Prostate gland (tissue), 2 donors: ENCODE measurements around the gene RPN2. TPM values are rescaled to one million over a fixed set of nuclear protein-coding genes. Genes with fewer than 3 reads are reported as not detected.

Source experiments
- DNase-seq: peaks from one replicate; pipeline ENCODE4 v3.0.0-alpha.2; 2019; ENCODE audit warnings: low spot score
- H3K27ac ChIP-seq, 2 donors: fragments of 200-600 bp; sonication (generic); 2 replicates each; pipeline ENCODE4 v1.5.1; 2017 to 2019
- H3K27me3 ChIP-seq: fragments of 200-600 bp; sonication (generic); replicated peaks from 2 replicates; pipeline ENCODE4 v1.5.1; 2019; ENCODE audit not compliant: insufficient read depth
- H3K36me3 ChIP-seq, 2 donors: fragments of 200-600 bp; sonication (generic); 1 replicate in 1 of 2; 2 replicates in 1 of 2; pipeline versions ENCODE4 v1.5.1 to v1.8.1; 2017 to 2019
- H3K4me1 ChIP-seq: fragments of 200-600 bp; sonication (generic); replicated peaks from 2 replicates; pipeline ENCODE4 v1.5.1; 2019
- H3K4me3 ChIP-seq, 2 donors: fragments of 200-600 bp; sonication (generic); 2 replicates each; pipeline ENCODE4 v1.5.1; 2017 to 2019
- H3K9me3 ChIP-seq: fragments of 200-600 bp; sonication (generic); 2 replicates; pipeline ENCODE4 v1.5.1; 2017
- POLR2A ChIP-seq: fragments of 450-650 bp; IDR thresholded peaks from one replicate; pipeline ENCODE4 v1.6.1; 2016; ENCODE audit warnings: antibody characterized with exemption, mild to moderate bottlenecking
- POLR2AphosphoS5 ChIP-seq: sonication (generic); formaldehyde crosslinking; IDR thresholded peaks from one replicate; pipeline ENCODE4 v1.6.1; 2017; ENCODE audit warnings: antibody characterized with exemption
- WGBS: methylation state at CpG from one replicate; pipeline ENCODE4 v1.1.5; 2018; 5-methylcytosine and 5-hydroxymethylcytosine counted together
- intact Hi-C: fragments of 100-400 bp; cut with DNase I; formaldehyde crosslinking; loops from one replicate; pipeline ENCODE4 v1.14.2; 2022
- total RNA-seq, 2 donors: library from RNA; depleted of rRNA; stranded (reverse); fragments of >200 nt; gene quantifications; one replicate each; pipeline ENCODE4 v1.1.0, GENCODE V29; 2016
- TF ChIP-seq, protein P1 (sequence below), 4 experiments: fragments of 200-600 bp in 2 of 4; fragments of 450-650 bp in 2 of 4; sonication (generic) in 2 of 4; IDR thresholded peaks; 1 replicate in 3 of 4; 2 replicates in 1 of 4; pipeline ENCODE4 v1.5.1; 2016 to 2019; ENCODE audit warnings: antibody characterized with exemption in 4 of 4, mild to moderate bottlenecking in 2 of 4, moderate library complexity in 2 of 4

The RPN2 gene
- total RNA-seq, 2 donors from 2014 or later, result 246 to 267 TPM

DNA sequence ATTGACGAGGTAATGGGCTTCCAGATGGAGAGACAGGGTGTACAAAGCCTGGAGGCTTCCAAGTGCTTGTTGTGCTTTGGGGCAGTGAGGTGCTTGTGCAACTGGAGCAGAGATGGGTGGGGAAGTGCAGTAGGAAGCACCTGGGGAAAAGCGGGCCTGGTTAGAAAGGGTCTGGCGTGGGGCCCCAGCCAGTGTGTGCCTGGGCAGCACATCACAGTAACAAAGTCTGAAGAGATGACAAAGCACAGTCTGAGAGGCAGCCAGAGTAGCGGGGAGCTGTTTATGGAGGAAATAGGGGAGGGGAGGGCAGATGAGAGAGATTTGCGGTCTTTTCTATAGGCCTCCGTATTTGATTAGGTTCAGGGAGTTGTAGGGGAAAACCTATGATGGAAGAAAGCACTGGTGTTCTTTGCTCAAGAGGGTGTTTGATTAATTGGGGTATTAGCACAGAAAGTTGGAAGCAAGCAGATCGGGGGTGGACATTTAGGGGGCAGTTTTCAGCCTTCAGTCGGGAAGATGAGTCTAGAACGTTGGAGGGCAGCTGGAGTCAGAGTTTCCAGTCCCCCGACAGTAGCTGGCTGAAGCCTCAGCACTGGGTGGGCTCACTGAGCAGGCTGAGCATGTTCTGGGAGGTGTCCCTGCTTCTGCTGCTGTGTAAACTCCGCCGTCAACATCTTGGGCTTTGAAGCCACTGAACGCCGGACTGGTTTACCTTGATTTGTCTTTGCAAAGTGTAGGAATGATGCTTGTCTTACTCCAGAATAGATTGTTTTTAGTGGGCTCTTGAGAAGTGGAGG lies 15.7 kb downstream of the RPN2 start:
- Histone ChIP-seq H3K4me3 (no peak overlapping the region), H3K27ac (no peak overlapping the region), H3K4me1 (peaks cover 4% of the 10 kb centered on the region), H3K36me3 (no peaks in the 10 kb centered on the region), H3K27me3 (no peaks in the 10 kb centered on the region), H3K9me3 (no peaks in the 10 kb centered on the region)
- intact Hi-C loops, result loop anchor here (5.0 to 10.0 kb wide), 3 partner anchors 77 to 337 kb away; no protein-coding TSS in a partner anchor
- DNase-seq, result no peak
- TF ChIP-seq, protein P1, sequence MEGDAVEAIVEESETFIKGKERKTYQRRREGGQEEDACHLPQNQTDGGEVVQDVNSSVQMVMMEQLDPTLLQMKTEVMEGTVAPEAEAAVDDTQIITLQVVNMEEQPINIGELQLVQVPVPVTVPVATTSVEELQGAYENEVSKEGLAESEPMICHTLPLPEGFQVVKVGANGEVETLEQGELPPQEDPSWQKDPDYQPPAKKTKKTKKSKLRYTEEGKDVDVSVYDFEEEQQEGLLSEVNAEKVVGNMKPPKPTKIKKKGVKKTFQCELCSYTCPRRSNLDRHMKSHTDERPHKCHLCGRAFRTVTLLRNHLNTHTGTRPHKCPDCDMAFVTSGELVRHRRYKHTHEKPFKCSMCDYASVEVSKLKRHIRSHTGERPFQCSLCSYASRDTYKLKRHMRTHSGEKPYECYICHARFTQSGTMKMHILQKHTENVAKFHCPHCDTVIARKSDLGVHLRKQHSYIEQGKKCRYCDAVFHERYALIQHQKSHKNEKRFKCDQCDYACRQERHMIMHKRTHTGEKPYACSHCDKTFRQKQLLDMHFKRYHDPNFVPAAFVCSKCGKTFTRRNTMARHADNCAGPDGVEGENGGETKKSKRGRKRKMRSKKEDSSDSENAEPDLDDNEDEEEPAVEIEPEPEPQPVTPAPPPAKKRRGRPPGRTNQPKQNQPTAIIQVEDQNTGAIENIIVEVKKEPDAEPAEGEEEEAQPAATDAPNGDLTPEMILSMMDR (IDR thresholded peaks at IDR 0.05), result no peak
- WGBS, result 33% methylated on average over 14 of the region's 14 CpGs

DNA sequence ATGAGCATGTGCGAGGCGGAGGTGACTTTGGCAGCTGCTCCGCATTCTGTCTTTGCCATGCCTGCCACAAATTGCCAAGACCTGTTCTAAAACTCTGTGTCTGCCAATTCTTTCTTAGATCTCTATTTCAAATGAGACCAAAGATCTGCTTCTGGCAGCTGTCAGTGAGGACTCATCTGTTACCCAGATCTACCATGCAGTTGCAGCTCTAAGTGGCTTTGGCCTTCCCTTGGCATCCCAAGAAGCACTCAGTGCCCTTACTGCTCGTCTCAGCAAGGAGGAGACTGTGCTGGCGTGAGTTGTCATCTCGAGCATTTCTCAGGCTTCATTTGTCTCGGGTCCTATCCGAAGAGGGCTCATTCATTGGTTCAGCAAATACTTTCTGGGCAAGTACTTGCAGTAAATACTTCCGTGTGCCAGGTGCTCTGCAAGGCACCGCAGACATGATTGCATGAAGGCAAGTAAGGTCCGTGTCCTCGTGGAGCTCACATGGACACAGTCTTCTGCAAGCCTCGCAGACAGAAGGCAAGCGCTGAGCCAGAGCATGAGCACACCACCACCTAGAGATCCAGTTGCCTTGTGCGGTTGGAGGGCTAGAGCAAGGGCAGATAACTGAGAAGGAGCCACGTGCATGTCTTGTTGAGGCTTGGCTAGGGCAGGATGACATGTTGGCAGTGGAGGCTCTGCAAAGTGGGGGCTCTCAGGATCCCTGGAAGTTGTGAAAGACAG lies 20.0 kb downstream of the RPN2 start:
- TF ChIP-seq POLR2A (no peak), POLR2AphosphoS5 (no peak)
- TF ChIP-seq, protein P1 (IDR thresholded peaks at IDR 0.05), result no peak
- intact Hi-C loops, result loop anchor here (5.0 to 10.0 kb wide), 3 partner anchors 73 to 333 kb away; no protein-coding TSS in a partner anchor
- Histone ChIP-seq H3K4me1 (no peaks in the 10 kb centered on the region), H3K27me3 (no peaks in the 10 kb centered on the region), H3K36me3 (peaks cover 0 to 1% of the 10 kb centered on the region in 2 donors), H3K27ac (no peak overlapping the region), H3K9me3 (no peaks in the 10 kb centered on the region), H3K4me3 (no peak overlapping the region)
- DNase-seq, result no peak
- WGBS, result 53% methylated on average over 15 of the region's 16 CpGs

DNA sequence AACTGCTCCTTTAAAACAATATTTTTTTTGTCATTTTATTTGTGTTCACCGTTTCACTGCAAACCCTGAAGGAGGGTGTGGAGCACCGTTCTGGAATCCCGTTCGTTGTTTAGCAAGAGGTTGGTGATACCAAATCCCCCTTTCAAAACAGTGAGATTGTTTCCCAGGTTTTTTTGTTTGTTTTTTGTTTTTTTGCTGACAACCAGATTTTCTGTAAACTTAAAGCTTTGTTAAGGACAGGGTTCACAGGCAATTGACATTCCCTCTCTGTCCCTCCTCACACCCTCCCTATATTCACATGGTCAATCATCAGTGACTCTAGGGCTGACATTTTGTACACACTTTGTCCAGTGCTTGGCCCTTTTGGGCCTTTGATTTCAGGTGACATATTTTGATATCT lies 21.2 kb downstream of the RPN2 start:
- Histone ChIP-seq H3K4me3 (no peak overlapping the region), H3K27ac (no peak overlapping the region), H3K36me3 (peaks cover 0 to 10% of the 10 kb centered on the region in 2 donors), H3K9me3 (no peaks in the 10 kb centered on the region), H3K27me3 (no peaks in the 10 kb centered on the region), H3K4me1 (no peaks in the 10 kb centered on the region)
- WGBS, result 85% methylated on average over 4 of the region's 4 CpGs
- TF ChIP-seq, protein P1 (IDR thresholded peaks at IDR 0.05), result no peak
- TF ChIP-seq POLR2AphosphoS5, result no peak
- no peak for TF ChIP-seq POLR2A
- intact Hi-C loops, result no loop called here
- DNase-seq, result no peak

DNA sequence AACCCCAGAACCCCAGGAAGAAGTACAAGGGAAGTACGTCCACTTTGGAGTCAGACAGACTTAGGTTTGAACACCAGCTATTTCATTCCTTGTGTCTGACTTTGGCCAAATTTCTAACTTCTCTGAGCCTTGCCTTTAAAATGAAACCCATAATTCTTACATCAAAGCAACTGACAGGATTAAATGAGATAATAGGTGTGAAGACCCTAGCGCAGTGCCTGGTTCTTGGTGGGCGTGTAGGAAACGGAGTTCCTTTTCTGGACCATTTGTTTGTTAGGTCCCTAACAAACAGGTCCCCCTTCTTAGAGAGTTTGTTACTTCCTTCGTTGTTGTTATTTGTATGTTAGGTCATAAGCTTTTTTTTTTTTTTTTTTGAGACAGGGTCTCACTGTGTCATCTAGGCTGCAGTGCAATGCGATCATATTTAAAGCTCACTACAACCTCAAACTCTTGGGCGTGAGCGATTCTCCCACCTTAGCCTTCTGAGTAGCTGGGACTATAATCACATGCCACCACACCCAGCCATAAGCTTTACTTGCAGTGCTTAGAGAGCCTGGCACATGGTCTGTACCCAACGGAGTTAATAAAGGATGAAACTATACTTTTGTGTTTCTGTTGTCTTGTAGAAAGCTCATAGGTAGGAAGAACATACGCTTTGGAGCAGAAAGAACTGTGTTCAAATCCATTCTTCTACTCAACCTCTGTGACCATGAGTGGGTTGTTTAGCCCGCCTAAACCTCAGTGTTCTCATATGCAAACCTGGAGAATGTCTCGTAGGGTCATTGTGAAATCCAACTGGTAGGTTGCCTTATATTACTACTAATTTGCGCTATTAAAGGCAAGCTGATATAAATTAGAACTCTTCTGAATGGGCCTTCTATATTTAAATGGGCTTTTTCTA lies 22.0 kb downstream of the RPN2 start:
- Histone ChIP-seq H3K9me3 (no peaks in the 10 kb centered on the region), H3K27ac (no peak overlapping the region), H3K27me3 (no peaks in the 10 kb centered on the region), H3K36me3 (peaks cover 0 to 10% of the 10 kb centered on the region in 2 donors), H3K4me1 (no peaks in the 10 kb centered on the region), H3K4me3 (no peak overlapping the region)
- WGBS, result 93% methylated on average over 13 of the region's 13 CpGs
- TF ChIP-seq POLR2A, result no peak
- no peak for TF ChIP-seq POLR2AphosphoS5
- TF ChIP-seq, protein P1 (IDR thresholded peaks at IDR 0.05), result no peak
- intact Hi-C loops, result no loop called here
- no peak for DNase-seq
